ENCODE data around the gene DNAJB1. TPM values are rescaled to one million over a fixed set of nuclear protein-coding genes. Genes with fewer than 3 reads are reported as not detected.

DNAJB1 gene
- total and polyA plus RNA-seq, 2 experiments from 2014 or later, result 43.2 to 53.3 TPM

- H4K20me1 ChIP-seq (replicated peaks; ENCODE audit: insufficient read depth), result peaks cover 24% of the 10 kb centered on the region; the same call in 1 of the 2 replicates
- ATAC-seq, result no peak
- H3K27me3 Mint-ChIP-seq (ENCODE audit: insufficient read depth, low read depth, poor library complexity), result peaks cover 14% of the 10 kb centered on the region
- H3K27me3 ChIP-seq (ENCODE audit: insufficient read depth), result no peaks in the 10 kb centered on the region
- no peak overlapping the region for H3K27ac Mint-ChIP-seq
- peaks cover 33% of the 10 kb centered on the region for H3F3A ChIP-seq (replicated peaks; ENCODE audit: low read depth)
- H3K36me3 ChIP-seq (ENCODE audit: insufficient read depth), result peaks cover 3% of the 10 kb centered on the region
- peak; percentile 22 for DNase-seq (ENCODE audit: low spot score)
- H3K36me3 Mint-ChIP-seq (ENCODE audit: low read depth), result peaks cover 34% of the 10 kb centered on the region
- H2AFZ ChIP-seq, result no peak overlapping the region
- peak overlapping the region; percentile 99 for H3K4me2 ChIP-seq
- H3K9me3 Mint-ChIP-seq, result no peaks in the 10 kb centered on the region; the same call in 2 of the 3 replicates
- peak overlapping the region; percentile 93 for H3K4me3 Mint-ChIP-seq
- H3K9me2 ChIP-seq (ENCODE audit: insufficient read depth), result no peaks in the 10 kb centered on the region
- TF ChIP-seq, protein P1, sequence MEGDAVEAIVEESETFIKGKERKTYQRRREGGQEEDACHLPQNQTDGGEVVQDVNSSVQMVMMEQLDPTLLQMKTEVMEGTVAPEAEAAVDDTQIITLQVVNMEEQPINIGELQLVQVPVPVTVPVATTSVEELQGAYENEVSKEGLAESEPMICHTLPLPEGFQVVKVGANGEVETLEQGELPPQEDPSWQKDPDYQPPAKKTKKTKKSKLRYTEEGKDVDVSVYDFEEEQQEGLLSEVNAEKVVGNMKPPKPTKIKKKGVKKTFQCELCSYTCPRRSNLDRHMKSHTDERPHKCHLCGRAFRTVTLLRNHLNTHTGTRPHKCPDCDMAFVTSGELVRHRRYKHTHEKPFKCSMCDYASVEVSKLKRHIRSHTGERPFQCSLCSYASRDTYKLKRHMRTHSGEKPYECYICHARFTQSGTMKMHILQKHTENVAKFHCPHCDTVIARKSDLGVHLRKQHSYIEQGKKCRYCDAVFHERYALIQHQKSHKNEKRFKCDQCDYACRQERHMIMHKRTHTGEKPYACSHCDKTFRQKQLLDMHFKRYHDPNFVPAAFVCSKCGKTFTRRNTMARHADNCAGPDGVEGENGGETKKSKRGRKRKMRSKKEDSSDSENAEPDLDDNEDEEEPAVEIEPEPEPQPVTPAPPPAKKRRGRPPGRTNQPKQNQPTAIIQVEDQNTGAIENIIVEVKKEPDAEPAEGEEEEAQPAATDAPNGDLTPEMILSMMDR (conservative IDR thresholded peaks at IDR 0.05; ENCODE audit: low read depth in 2 of 2), result peak in 1 of 2 experiments; percentile 12; a peak in 1 of 4 replicates
- TF ChIP-seq, protein P2, sequence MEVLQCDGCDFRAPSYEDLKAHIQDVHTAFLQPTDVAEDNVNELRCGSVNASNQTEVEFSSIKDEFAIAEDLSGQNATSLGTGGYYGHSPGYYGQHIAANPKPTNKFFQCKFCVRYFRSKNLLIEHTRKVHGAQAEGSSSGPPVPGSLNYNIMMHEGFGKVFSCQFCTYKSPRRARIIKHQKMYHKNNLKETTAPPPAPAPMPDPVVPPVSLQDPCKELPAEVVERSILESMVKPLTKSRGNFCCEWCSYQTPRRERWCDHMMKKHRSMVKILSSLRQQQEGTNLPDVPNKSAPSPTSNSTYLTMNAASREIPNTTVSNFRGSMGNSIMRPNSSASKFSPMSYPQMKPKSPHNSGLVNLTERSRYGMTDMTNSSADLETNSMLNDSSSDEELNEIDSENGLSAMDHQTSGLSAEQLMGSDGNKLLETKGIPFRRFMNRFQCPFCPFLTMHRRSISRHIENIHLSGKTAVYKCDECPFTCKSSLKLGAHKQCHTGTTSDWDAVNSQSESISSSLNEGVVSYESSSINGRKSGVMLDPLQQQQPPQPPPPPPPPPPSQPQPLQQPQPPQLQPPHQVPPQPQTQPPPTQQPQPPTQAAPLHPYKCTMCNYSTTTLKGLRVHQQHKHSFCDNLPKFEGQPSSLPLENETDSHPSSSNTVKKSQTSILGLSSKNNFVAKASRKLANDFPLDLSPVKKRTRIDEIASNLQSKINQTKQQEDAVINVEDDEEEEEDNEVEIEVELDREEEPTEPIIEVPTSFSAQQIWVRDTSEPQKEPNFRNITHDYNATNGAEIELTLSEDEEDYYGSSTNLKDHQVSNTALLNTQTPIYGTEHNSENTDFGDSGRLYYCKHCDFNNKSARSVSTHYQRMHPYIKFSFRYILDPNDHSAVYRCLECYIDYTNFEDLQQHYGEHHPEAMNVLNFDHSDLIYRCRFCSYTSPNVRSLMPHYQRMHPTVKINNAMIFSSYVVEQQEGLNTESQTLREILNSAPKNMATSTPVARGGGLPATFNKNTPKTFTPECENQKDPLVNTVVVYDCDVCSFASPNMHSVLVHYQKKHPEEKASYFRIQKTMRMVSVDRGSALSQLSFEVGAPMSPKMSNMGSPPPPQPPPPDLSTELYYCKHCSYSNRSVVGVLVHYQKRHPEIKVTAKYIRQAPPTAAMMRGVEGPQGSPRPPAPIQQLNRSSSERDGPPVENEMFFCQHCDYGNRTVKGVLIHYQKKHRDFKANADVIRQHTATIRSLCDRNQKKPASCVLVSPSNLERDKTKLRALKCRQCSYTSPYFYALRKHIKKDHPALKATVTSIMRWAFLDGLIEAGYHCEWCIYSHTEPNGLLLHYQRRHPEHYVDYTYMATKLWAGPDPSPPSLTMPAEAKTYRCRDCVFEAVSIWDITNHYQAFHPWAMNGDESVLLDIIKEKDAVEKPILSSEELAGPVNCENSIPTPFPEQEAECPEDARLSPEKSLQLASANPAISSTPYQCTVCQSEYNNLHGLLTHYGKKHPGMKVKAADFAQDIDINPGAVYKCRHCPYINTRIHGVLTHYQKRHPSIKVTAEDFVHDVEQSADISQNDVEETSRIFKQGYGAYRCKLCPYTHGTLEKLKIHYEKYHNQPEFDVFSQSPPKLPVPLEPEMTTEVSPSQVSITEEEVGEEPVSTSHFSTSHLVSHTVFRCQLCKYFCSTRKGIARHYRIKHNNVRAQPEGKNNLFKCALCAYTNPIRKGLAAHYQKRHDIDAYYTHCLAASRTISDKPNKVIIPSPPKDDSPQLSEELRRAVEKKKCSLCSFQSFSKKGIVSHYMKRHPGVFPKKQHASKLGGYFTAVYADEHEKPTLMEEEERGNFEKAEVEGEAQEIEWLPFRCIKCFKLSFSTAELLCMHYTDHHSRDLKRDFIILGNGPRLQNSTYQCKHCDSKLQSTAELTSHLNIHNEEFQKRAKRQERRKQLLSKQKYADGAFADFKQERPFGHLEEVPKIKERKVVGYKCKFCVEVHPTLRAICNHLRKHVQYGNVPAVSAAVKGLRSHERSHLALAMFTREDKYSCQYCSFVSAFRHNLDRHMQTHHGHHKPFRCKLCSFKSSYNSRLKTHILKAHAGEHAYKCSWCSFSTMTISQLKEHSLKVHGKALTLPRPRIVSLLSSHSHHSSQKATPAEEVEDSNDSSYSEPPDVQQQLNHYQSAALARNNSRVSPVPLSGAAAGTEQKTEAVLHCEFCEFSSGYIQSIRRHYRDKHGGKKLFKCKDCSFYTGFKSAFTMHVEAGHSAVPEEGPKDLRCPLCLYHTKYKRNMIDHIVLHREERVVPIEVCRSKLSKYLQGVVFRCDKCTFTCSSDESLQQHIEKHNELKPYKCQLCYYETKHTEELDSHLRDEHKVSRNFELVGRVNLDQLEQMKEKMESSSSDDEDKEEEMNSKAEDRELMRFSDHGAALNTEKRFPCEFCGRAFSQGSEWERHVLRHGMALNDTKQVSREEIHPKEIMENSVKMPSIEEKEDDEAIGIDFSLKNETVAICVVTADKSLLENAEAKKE (CRISPR knock-in tag; IDR thresholded peaks at IDR 0.05), result no peak
- TF ChIP-seq POLR2AphosphoS5 (IDR thresholded peaks at IDR 0.05; ENCODE audit: low read depth), result no peak
- no peak for TF ChIP-seq ZNF331 (CRISPR knock-in tag; IDR thresholded peaks at IDR 0.05; ENCODE audit: low read depth)
- no peak for TF ChIP-seq ZNF114 (CRISPR knock-in tag; IDR thresholded peaks at IDR 0.05)
- no peak for TF ChIP-seq NANOG (IDR thresholded peaks at IDR 0.05; ENCODE audit: borderline replicate concordance)
- no peak for TF ChIP-seq CREB1 (CRISPR knock-in tag; IDR thresholded peaks at IDR 0.05; ENCODE audit: low read depth)
- peaks cover 31% of the 10 kb centered on the region for H3K79me2 ChIP-seq (replicated peaks; ENCODE audit: insufficient read depth)
- peaks cover 11% of the 10 kb centered on the region; the same call in 1 of the 2 replicates for H3K4me1 ChIP-seq (ENCODE audit: insufficient read depth)
- H3K4me3 ChIP-seq, result peak overlapping the region; percentile 97
- H3K27ac ChIP-seq (ENCODE audit: low read depth), result no peak overlapping the region
- H3K4me1 Mint-ChIP-seq, result peaks cover 26% of the 10 kb centered on the region
Measured at GRCh38 chr19:14516048-14516534, 2.1 kb downstream of the DNAJB1 start.

Measured in GM23338 (cell line).